Suprapubic skin (tissue), 4 donors: Measurements from ENCODE around the gene ALPG. TPM values are rescaled to one million over a fixed set of nuclear protein-coding genes. Genes with fewer than 3 reads are reported as not detected.
"Not testable (repeated sequence)": the region's sequence is repeated elsewhere in the genome, so short reads cannot be mapped to it uniquely, and the experiment has no call there.

Experiments used
- DNase-seq, 2 donors: peaks; one replicate each; pipeline ENCODE4 v3.0.0-alpha.2; 2019; ENCODE audit warnings: low spot score in 2 of 2
- H3K27ac ChIP-seq: fragments of 200-600 bp; sonication (generic); one replicate; pipeline ENCODE4 v1.5.1; 2019
- H3K27me3 ChIP-seq: fragments of 200-600 bp; sonication (generic); one replicate; pipeline ENCODE4 v1.5.1; 2019
- H3K36me3 ChIP-seq: fragments of 200-600 bp; sonication (generic); one replicate; pipeline ENCODE4 v1.5.1; 2019
- H3K4me1 ChIP-seq: fragments of 200-600 bp; sonication (generic); one replicate; pipeline ENCODE4 v1.5.1; 2019
- H3K4me3 ChIP-seq: fragments of 200-600 bp; sonication (generic); one replicate; pipeline ENCODE4 v1.5.1; 2019; ENCODE audit warnings: mild to moderate bottlenecking
- H3K9me3 ChIP-seq: fragments of 200-600 bp; sonication (generic); one replicate; pipeline ENCODE4 v1.5.1; 2019
- EP300 ChIP-seq: sonication (generic); formaldehyde crosslinking; IDR thresholded peaks from one replicate; pipeline ENCODE4 v1.6.1; 2017; ENCODE audit warnings: antibody characterized with exemption
- POLR2A ChIP-seq, 2 donors: fragments of 450-650 bp; IDR thresholded peaks; one replicate each; pipeline ENCODE4 v1.6.1; 2017; ENCODE audit warnings: antibody characterized with exemption in 2 of 2, mild to moderate bottlenecking in 2 of 2, moderate library complexity in 2 of 2
- POLR2AphosphoS5 ChIP-seq, 3 donors: sonication (generic); formaldehyde crosslinking; IDR thresholded peaks; one replicate each; pipeline ENCODE4 v1.6.1; 2017; ENCODE audit warnings: antibody characterized with exemption in 3 of 3
- WGBS: methylation state at CpG from one replicate; pipeline ENCODE4 v1.1.5; 2018; 5-methylcytosine and 5-hydroxymethylcytosine counted together
- total RNA-seq, 4 donors: library from RNA; depleted of rRNA; stranded (reverse); fragments of >200 nt; gene quantifications; one replicate each; pipeline ENCODE4 v1.1.0, GENCODE V29; 2016
- TF ChIP-seq, protein P1 (sequence below), 2 donors: fragments of 200-600 bp in 1 of 2; fragments of 450-650 bp in 1 of 2; sonication (generic) in 1 of 2; IDR thresholded peaks; one replicate each; pipeline ENCODE4 v1.5.1; 2016 to 2019; ENCODE audit warnings: antibody characterized with exemption in 2 of 2, mild to moderate bottlenecking in 1 of 2, moderate library complexity in 1 of 2

ALPG gene
- total RNA-seq, 4 donors from 2014 or later, result not detected

DNA sequence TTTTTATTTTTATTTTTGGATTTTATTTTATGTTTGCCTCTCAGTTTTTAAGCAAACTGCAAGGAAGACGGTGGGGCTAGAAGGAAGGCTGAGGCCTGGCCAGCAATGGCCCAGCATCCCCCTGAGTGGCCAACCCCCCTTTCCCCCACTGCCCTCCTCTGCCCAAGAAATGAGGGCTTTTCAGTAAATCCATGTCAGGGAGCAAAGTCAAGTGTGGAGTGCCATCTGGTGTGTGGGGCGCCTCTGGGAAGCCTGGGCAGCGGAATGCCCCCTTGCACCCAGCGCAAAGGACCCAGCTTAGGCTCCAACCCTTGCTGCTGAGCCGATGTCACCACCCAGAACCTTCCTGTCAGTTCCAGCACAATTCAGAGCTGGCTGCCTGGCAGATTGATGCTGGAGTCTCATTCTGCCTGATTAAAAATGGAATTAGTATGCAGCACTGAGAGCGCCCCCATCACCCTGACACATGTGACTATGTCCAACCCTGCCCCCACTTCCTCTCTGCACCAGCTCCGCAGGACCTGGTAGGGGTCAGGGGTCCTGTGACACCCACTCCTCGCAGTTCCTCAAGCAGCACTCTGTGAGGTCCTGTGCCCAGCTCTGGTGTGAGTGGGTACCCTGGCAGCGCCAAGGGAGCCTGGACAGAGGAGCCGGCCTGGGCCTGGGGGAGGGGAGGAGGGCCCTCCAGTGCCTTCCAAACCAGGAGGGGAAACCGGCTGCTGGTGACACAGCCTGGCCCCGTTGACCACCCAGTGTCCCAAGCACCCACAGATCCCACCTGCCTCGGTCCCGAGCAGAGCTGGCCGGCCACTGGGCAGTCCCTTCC, 37.3 kb upstream of the ALPG start:
- peak; percentile 38 to 69 for DNase-seq
- TF ChIP-seq, protein P1, sequence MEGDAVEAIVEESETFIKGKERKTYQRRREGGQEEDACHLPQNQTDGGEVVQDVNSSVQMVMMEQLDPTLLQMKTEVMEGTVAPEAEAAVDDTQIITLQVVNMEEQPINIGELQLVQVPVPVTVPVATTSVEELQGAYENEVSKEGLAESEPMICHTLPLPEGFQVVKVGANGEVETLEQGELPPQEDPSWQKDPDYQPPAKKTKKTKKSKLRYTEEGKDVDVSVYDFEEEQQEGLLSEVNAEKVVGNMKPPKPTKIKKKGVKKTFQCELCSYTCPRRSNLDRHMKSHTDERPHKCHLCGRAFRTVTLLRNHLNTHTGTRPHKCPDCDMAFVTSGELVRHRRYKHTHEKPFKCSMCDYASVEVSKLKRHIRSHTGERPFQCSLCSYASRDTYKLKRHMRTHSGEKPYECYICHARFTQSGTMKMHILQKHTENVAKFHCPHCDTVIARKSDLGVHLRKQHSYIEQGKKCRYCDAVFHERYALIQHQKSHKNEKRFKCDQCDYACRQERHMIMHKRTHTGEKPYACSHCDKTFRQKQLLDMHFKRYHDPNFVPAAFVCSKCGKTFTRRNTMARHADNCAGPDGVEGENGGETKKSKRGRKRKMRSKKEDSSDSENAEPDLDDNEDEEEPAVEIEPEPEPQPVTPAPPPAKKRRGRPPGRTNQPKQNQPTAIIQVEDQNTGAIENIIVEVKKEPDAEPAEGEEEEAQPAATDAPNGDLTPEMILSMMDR (IDR thresholded peaks at IDR 0.05), result no peak
- TF ChIP-seq POLR2A (IDR thresholded peaks at IDR 0.05) (no peak), EP300 (no peak), POLR2AphosphoS5 (IDR thresholded peaks at IDR 0.05) (no peak)
- Histone ChIP-seq H3K9me3 (no peaks in the 10 kb centered on the region), H3K36me3 (no peaks in the 10 kb centered on the region), H3K4me3 (no peak overlapping the region), H3K27ac (no peak overlapping the region), H3K27me3 (peaks cover 14% of the 10 kb centered on the region), H3K4me1 (no peaks in the 10 kb centered on the region)
- WGBS, result 78% methylated on average over 14 of the region's 15 CpGs

DNA sequence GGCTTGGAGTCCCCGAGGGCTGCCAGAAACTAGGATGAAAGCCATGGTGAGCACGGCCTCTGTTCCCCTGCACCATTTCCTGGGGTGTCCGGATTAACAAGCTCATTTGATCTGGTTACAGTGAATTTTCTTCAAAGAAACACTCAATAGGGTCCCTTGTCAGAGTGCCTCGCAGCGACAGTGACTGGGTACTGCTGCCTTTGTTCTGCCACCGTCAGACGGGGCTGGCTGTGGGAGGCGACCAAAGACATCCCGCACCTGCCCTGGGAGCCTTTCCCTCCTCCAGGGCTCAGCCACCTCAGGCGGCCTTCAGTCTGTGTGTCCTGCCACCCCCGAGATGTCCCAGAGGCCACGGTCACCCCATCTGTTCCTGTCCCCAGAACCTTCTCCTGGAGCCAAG, 36.6 kb upstream of the ALPG start:
- peak in 1 of 2 donors; percentile 20 for DNase-seq
- H3K4me1 ChIP-seq, H3K9me3 ChIP-seq, H3K4me3 ChIP-seq, H3K27ac ChIP-seq, H3K36me3 ChIP-seq: not testable (repeated sequence)
- H3K27me3 ChIP-seq, result peaks cover 14% of the 10 kb centered on the region
- WGBS, result 13% methylated on average over 2 of the region's 12 CpGs

DNA sequence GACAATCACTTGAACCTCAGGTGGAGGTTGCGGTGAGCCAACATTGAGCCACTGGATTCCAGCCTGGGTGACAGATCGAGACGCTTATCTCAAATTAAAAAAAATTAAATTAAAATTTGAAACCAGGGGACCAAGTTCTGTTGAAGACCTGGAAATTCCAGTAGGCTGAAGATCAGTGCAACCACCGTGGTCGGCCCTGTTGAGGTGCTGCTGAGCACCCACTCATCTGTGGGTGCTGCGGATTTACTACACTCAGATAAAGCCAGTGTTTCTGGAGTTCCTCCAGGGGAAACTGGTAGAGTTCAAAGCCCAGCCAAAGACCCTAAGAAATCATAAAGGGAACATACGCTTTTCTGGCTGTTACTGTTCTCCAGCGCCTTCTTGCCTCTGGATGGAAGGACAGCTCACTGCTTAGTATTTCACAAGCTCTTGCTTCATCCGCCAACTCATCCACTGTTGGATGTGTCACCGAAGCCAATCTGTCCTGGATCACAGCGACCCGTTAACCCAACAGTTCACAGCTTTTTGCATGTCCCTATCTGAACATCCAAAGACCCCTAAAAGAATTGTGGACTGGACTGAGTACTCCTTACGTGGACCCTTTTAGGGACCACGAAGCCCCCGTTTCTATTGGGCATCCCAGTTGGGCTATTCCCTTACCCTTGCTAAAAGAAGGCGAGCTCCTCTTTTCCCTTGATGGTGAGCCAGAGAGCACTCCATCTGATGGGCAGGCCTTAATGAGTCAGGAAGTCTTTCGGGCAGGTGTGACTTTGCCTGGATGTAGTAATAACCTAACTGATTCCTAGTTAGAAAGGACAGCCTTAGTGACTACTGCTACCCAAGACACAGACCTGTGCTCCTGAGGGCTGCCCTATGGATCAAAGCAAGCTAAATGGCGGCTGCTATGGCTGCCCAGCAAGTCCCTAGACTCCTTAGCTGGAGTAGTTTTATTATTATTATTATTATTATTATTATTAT, 34.1 kb upstream of the ALPG start:
- whole genome bisulfite sequencing, result 92% methylated on average over 18 of the region's 18 CpGs

DNA sequence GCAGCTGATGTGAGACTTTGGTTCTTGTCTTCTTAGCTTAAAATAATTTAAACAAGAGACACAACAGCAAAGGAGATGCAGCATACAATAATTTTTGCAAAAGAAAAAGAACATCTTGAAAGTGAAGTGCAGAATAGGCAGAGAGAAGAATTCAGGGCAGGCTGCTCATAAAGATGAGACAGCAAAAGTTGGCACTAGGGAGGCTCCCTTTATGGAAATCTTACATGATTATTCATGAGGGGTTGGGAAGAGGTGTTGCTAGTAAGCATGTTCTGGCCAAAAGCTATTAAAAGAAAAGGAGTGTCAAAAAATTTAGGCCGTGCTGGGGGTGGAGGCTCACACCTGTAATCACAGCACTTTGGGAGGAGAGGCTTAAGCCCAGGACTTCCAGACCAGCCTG, 32.3 kb upstream of the ALPG start:
- Histone ChIP-seq H3K4me3 (no peak overlapping the region), H3K27me3 (peaks cover 6% of the 10 kb centered on the region), H3K27ac (no peak overlapping the region), H3K4me1 (no peaks in the 10 kb centered on the region), H3K9me3 (no peaks in the 10 kb centered on the region), H3K36me3 (no peaks in the 10 kb centered on the region)
- TF ChIP-seq POLR2A (IDR thresholded peaks at IDR 0.05), result no peak
- no peak for TF ChIP-seq POLR2AphosphoS5 (IDR thresholded peaks at IDR 0.05)
- TF ChIP-seq, protein P1 (IDR thresholded peaks at IDR 0.05), result no peak
- TF ChIP-seq EP300, result no peak
- DNase-seq, result no peak
- 59% methylated on average over 1 of the region's 1 CpG for WGBS

More for the DNA sequence above, 34.1 kb upstream of the ALPG start:
- Histone ChIP-seq H3K4me3 (no peak overlapping the region), H3K9me3 (no peaks in the 10 kb centered on the region), H3K27me3 (peaks cover 8% of the 10 kb centered on the region), H3K4me1 (no peaks in the 10 kb centered on the region), H3K36me3 (no peaks in the 10 kb centered on the region), H3K27ac (no peak overlapping the region)
- peak; percentile 16 to 55 for DNase-seq
- TF ChIP-seq POLR2A (IDR thresholded peaks at IDR 0.05) (no peak), POLR2AphosphoS5 (IDR thresholded peaks at IDR 0.05) (no peak), EP300 (no peak)
- TF ChIP-seq, protein P1 (IDR thresholded peaks at IDR 0.05), result no peak

DNA sequence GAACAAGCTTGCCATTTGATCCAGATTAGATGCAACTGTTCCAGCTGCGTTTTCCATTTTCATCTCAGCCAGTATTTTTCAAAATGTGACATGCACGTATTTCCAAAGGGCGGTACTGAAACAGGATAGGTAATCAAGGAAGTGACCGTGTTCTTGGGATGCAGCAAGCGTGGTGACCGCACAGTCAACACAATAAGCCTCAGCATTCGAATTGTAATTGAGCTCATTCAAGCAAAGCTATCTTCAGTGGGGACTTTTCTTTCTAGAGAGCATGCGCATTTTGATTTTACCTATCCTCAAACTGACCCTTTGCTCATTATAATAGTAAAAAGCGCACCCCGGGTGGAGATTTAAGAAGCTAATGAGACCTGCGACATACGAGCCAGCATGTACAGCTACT, 31.5 kb upstream of the ALPG start:
- 81% methylated on average over 12 of the region's 12 CpGs for WGBS
- Histone ChIP-seq H3K4me1 (no peaks in the 10 kb centered on the region), H3K27ac (no peak overlapping the region), H3K9me3 (no peaks in the 10 kb centered on the region), H3K36me3 (no peaks in the 10 kb centered on the region), H3K4me3 (no peak overlapping the region), H3K27me3 (peaks cover 12% of the 10 kb centered on the region)
- DNase-seq, result no peak
- no peak for TF ChIP-seq POLR2AphosphoS5 (IDR thresholded peaks at IDR 0.05)
- TF ChIP-seq EP300, result no peak
- no peak for TF ChIP-seq POLR2A (IDR thresholded peaks at IDR 0.05)
- TF ChIP-seq, protein P1 (IDR thresholded peaks at IDR 0.05), result no peak
